IMR-90 (cell line): ENCODE data around the gene PDXK. TPM values are rescaled to one million over a fixed set of nuclear protein-coding genes. Genes with fewer than 3 reads are reported as not detected.

Source experiments
- ATAC-seq: fragments of 200-7000 bp; cut with Tn5 transposase; 2 replicates; pipeline ENCODE4 v1.9.1; 2020; ENCODE audit warnings: low read depth, mild to moderate bottlenecking, moderate library complexity
- BruUV-seq: library from RNA; stranded (reverse); fragments of 400-500 nt; replicated peaks from 2 replicates; lab custom pipeline; 2021; lab: Mats Ljungman, UMichigan
- CTCF ChIA-PET: fragments of 300-600 bp; formaldehyde crosslinking; extraction: SDS; loops from one replicate; lab custom pipeline; 2021; ENCODE audit warnings: antibody characterized with exemption; lab: Yijun Ruan, JAX
- POLR2A ChIA-PET: fragments of 300-600 bp; sonication (Branson Sonifier 250); formaldehyde crosslinking; loops from one replicate; lab custom pipeline; 2022; ENCODE audit warnings: antibody characterized with exemption; ENCODE audit not compliant: unreplicated experiment; lab: Charles Lee
- DNase-seq: peaks from one replicate; pipeline ENCODE4 v3.0.0; 2013
- H2AFZ ChIP-seq: replicated peaks from 2 replicates; pipeline ENCODE3; 2013; ENCODE audit warnings: low read length, mild to moderate bottlenecking; ENCODE audit not compliant: poor library complexity
- H2AK5ac ChIP-seq: 2 replicates; pipeline ENCODE4 v1.6.1; 2013; ENCODE audit warnings: low read depth, low read length, inconsistent platforms
- H2AK9ac ChIP-seq: replicated peaks from 2 replicates; pipeline ENCODE3; 2013; ENCODE audit warnings: mild to moderate bottlenecking, low read depth, low read length, moderate library complexity; ENCODE audit not compliant: poor library complexity
- H2BK120ac ChIP-seq: 2 replicates; pipeline ENCODE4 v1.6.1; 2013; ENCODE audit warnings: low read depth, low read length, inconsistent platforms
- H2BK15ac ChIP-seq: 3 replicates; pipeline ENCODE4 v1.6.1; 2013; ENCODE audit warnings: low read depth, low read length, inconsistent platforms
- H2BK20ac ChIP-seq: 2 replicates; pipeline ENCODE4 v1.6.1; 2013; ENCODE audit warnings: low read depth, mild to moderate bottlenecking, inconsistent platforms, low read length, moderate library complexity
- H2BK5ac ChIP-seq: 2 replicates; pipeline ENCODE4 v1.6.1; 2013; ENCODE audit warnings: mild to moderate bottlenecking, low read depth, low read length, inconsistent platforms; ENCODE audit not compliant: poor library complexity, severe bottlenecking
- H3K14ac ChIP-seq: replicated peaks from 2 replicates; pipeline ENCODE4 v1.6.1; 2013; ENCODE audit warnings: low read depth, low read length, inconsistent platforms
- H3K18ac ChIP-seq: 2 replicates; pipeline ENCODE4 v1.6.1; 2013; ENCODE audit warnings: low read depth, low read length, control low read depth
- H3K23ac ChIP-seq: 2 replicates; pipeline ENCODE4 v1.6.1; 2013; ENCODE audit warnings: low read depth, low read length, inconsistent platforms
- H3K27ac ChIP-seq: 2 replicates; pipeline ENCODE4 v1.5.1; 2013; ENCODE audit warnings: mild to moderate bottlenecking, control low read depth, low read length; ENCODE audit not compliant: insufficient read depth
- H3K27me3 ChIP-seq: 2 replicates; pipeline ENCODE4 v1.6.1; 2013; ENCODE audit warnings: low read length; ENCODE audit not compliant: control insufficient read depth, insufficient read depth
- H3K36me3 ChIP-seq: 2 replicates; pipeline ENCODE4 v1.6.1; 2013; ENCODE audit warnings: low read length, mixed read lengths; ENCODE audit not compliant: control insufficient read depth, insufficient read depth
- H3K4ac ChIP-seq: 2 replicates; pipeline ENCODE4 v1.6.1; 2013; ENCODE audit warnings: low read depth, low read length, inconsistent platforms
- H3K4me1 ChIP-seq: 2 replicates; pipeline ENCODE4 v1.6.1; 2013; ENCODE audit warnings: low read length, mixed read lengths; ENCODE audit not compliant: control insufficient read depth, insufficient read depth
- H3K4me2 ChIP-seq: 2 replicates; pipeline ENCODE4 v1.6.1; 2013; ENCODE audit warnings: low read depth, mild to moderate bottlenecking, control low read depth, low read length, moderate library complexity
- H3K4me3 ChIP-seq: 2 replicates; pipeline ENCODE4 v1.5.1; 2013; ENCODE audit warnings: low read depth, mild to moderate bottlenecking, control low read depth, low read length, moderate library complexity; ENCODE audit not compliant: insufficient read depth
- H3K56ac ChIP-seq: 2 replicates; pipeline ENCODE4 v1.6.1; 2013; ENCODE audit warnings: low read length, inconsistent platforms; ENCODE audit not compliant: insufficient read depth; ENCODE audit errors: extremely low read depth
- H3K79me1 ChIP-seq, 2 experiments: 2 replicates each; pipeline ENCODE4 v1.6.1; 2013; ENCODE audit warnings: low read length in 2 of 2, inconsistent platforms in 1 of 2, low read depth in 1 of 2
- H3K9ac ChIP-seq: 2 replicates; pipeline ENCODE4 v1.6.1; 2013; ENCODE audit warnings: low read depth, low read length, control low read depth
- H3K9me1 ChIP-seq: 2 replicates; pipeline ENCODE4 v1.6.1; 2013; ENCODE audit warnings: low read length, inconsistent platforms; ENCODE audit not compliant: insufficient read depth
- H3K9me3 ChIP-seq: 2 replicates; pipeline ENCODE4 v1.6.1; 2013; ENCODE audit warnings: low read length; ENCODE audit not compliant: control insufficient read depth, insufficient read depth
- H4K20me1 ChIP-seq: 2 replicates; pipeline ENCODE4 v1.6.1; 2013; ENCODE audit warnings: low read length, inconsistent platforms; ENCODE audit not compliant: insufficient read depth
- H4K5ac ChIP-seq: 2 replicates; pipeline ENCODE4 v1.6.1; 2013; ENCODE audit warnings: mild to moderate bottlenecking, low read depth, low read length, control low read depth
- H4K8ac ChIP-seq, 2 experiments: 2 replicates each; pipeline ENCODE4 v1.6.1; 2013; ENCODE audit warnings: low read depth in 2 of 2, low read length in 2 of 2, control low read depth in 1 of 2, inconsistent platforms in 1 of 2
- H4K91ac ChIP-seq: 2 replicates; pipeline ENCODE4 v1.6.1; 2013; ENCODE audit warnings: low read depth, low read length, inconsistent platforms; ENCODE audit not compliant: insufficient read depth
- BHLHE40 ChIP-seq: fragments of 150-350 bp; IDR thresholded peaks from 2 replicates; pipeline ENCODE4 v1.6.1; 2016; ENCODE audit warnings: mild to moderate bottlenecking, low read depth, low read length
- CEBPB ChIP-seq: IDR thresholded peaks from 2 replicates; pipeline ENCODE4 v1.6.1; 2012; ENCODE audit warnings: low read depth, low read length, improper control_type of control experiment
- CHD1 ChIP-seq: IDR thresholded peaks from 2 replicates; pipeline ENCODE4 v1.6.1; 2012; ENCODE audit warnings: low read depth, low read length, improper control_type of control experiment
- FOS ChIP-seq: fragments of 150-350 bp; IDR thresholded peaks from 2 replicates; pipeline ENCODE4 v1.6.1; 2016; ENCODE audit warnings: low read depth, low read length
- MAFK ChIP-seq: IDR thresholded peaks from 2 replicates; pipeline ENCODE4 v1.6.1; 2012; ENCODE audit warnings: low read depth, low read length, improper control_type of control experiment
- MAZ ChIP-seq: IDR thresholded peaks from 2 replicates; pipeline ENCODE4 v1.6.1; 2012; ENCODE audit warnings: low read depth, mild to moderate bottlenecking, low read length, improper control_type of control experiment, moderate library complexity, borderline replicate concordance
- MXI1 ChIP-seq: IDR thresholded peaks from 2 replicates; pipeline ENCODE4 v1.6.1; 2012; ENCODE audit warnings: low read depth, mild to moderate bottlenecking, low read length, moderate library complexity, borderline replicate concordance
- NFE2L2 ChIP-seq: fragments of 150-350 bp; IDR thresholded peaks from 2 replicates; pipeline ENCODE4 v1.6.1; 2016; ENCODE audit warnings: low read depth, mild to moderate bottlenecking, low read length
- POLR2A ChIP-seq: IDR thresholded peaks from 2 replicates; pipeline ENCODE4 v1.6.1; 2012; ENCODE audit warnings: mild to moderate bottlenecking, low read depth, low read length
- RAD21 ChIP-seq: IDR thresholded peaks from 2 replicates; pipeline ENCODE4 v1.6.1; 2012; ENCODE audit warnings: low read length, improper control_type of control experiment
- RCOR1 ChIP-seq: IDR thresholded peaks from 2 replicates; pipeline ENCODE4 v1.6.1; 2012; ENCODE audit warnings: mild to moderate bottlenecking, low read length, improper control_type of control experiment; ENCODE audit not compliant: insufficient replicate concordance
- RFX5 ChIP-seq: IDR thresholded peaks from 2 replicates; pipeline ENCODE4 v1.8.0; 2012; ENCODE audit warnings: low read depth, mild to moderate bottlenecking, low read length, moderate library complexity
- SMC3 ChIP-seq: fragments of 150-350 bp; IDR thresholded peaks from 2 replicates; pipeline ENCODE4 v1.6.1; 2016; ENCODE audit warnings: low read depth, mild to moderate bottlenecking, antibody characterized with exemption, low read length, moderate library complexity
- WGBS, 2 experiments: methylation state at CpG; one replicate each; pipeline versions ENCODE4 v1.1.5 to v1.1.7; 2013; ENCODE audit warnings: missing lambda C conversion rate in 2 of 2; ENCODE audit not compliant: insufficient read length in 1 of 2; ENCODE audit errors: extremely low coverage in 2 of 2; 5-methylcytosine and 5-hydroxymethylcytosine counted together
- dilution Hi-C: fragments of 300-500 bp; cut with HindIII; formaldehyde crosslinking; loops from one replicate; pipeline ENCODE4 v1.14.3; 2018; ENCODE audit warnings: low sequenced_read_pairs; ENCODE audit not compliant: unreplicated experiment
- in situ Hi-C: fragments of 300-500 bp; cut with MboI; formaldehyde crosslinking; loops from 3 replicates; pipeline ENCODE4 v1.14.3; 2019; ENCODE audit warnings: low sequenced_read_pairs, inconsistent platforms, mixed read lengths
- intact Hi-C: fragments of 100-400 bp; cut with micrococcal nuclease; formaldehyde crosslinking; loops from 2 replicates; pipeline ENCODE4 v1.10.0; 2022
- polyA plus RNA-seq, 3 experiments: library from polyadenylated mRNA; depleted of rRNA; stranded (reverse); fragments of >200 nt; gene quantifications; 2 replicates each; pipeline ENCODE4 v1.2.3, GENCODE V29; 2012; ENCODE audit warnings: low replicate concordance in 1 of 3
- total RNA-seq: library from RNA; depleted of rRNA; stranded (reverse); fragments of >200 nt; gene quantifications from 2 replicates; pipeline ENCODE4 v1.2.3, GENCODE V29; 2012
- TF ChIP-seq, protein P1 (sequence below): conservative IDR thresholded peaks from 2 replicates; pipeline ENCODE4 v1.5.1; 2012; ENCODE audit warnings: mild to moderate bottlenecking, low read depth, low read length, improper control_type of control experiment
- TF ChIP-seq, protein P2 (sequence below): fragments of 150-350 bp; IDR thresholded peaks from 2 replicates; pipeline ENCODE4 v1.6.1; 2017; ENCODE audit warnings: mild to moderate bottlenecking, antibody characterized with exemption, low read length, low read depth
- TF ChIP-seq, protein P3 (sequence below): fragments of 150-350 bp; IDR thresholded peaks from 2 replicates; pipeline ENCODE4 v1.6.1; 2016; ENCODE audit warnings: low read depth, mild to moderate bottlenecking, low read length, moderate library complexity, borderline replicate concordance

The PDXK gene
- total and polyA plus RNA-seq, 2 of the 4 experiments (the other 2 are of a cell fraction): 155 to 312 TPM

DNA sequence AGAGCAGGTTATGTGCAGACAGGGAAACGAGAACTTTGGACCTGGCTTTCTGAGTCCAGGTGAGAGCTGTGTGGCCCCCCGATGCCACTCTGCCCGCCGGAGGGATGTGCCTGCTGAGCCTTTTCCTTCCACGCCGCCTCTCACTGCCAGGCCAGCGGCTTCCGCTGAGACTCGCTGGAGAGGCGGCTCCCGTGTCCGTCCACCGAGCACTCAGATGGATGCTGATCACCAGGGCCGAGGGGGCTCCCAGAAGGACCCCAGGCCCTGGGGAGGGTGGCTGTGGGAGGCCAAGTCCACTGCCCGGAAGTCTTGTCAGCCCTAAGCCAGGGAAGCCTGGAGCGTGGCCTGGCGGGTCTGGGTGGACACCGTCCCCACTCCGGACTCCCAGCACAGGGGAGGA lies 40.7 kb downstream of the PDXK start:
- Histone ChIP-seq H2AK5ac (no peak overlapping the region), H3K27ac (no peak overlapping the region), H4K5ac (no peak overlapping the region), H3K23ac (no peak overlapping the region), H3K18ac (no peak overlapping the region), H3K9ac (no peak overlapping the region), H2BK15ac (no peak overlapping the region), H4K8ac (no peak overlapping the region), H3K9me3 (peaks cover 3% of the 10 kb centered on the region; the same call in 1 of the 2 replicates), H3K4me2 (no peak overlapping the region), H4K20me1 (0 out of 2 replicates have a peak, but pooled peaks cover 4% of the 10 kb centered on the region), H2BK120ac (no peak overlapping the region), H2AFZ (peak overlapping the region; percentile 42), H3K36me3 (peaks cover 68% of the 10 kb centered on the region), H4K91ac (no peak overlapping the region), H3K9me1 (no peaks in the 10 kb centered on the region), H3K56ac (no peak overlapping the region), H2BK20ac (no peak overlapping the region), H2AK9ac (peak overlapping the region; percentile 40), H3K4me3 (no peak overlapping the region), H3K27me3 (no peaks in the 10 kb centered on the region), H3K4ac (no peak overlapping the region), H3K14ac (no peak overlapping the region), H3K79me1 (peaks cover 5 to 6% of the 10 kb centered on the region in 2 experiments; a peak in 2 of 4 replicates), H2BK5ac (no peak overlapping the region), H3K4me1 (peaks cover 6% of the 10 kb centered on the region; the same call in 1 of the 2 replicates)
- POLR2A ChIA-PET: no interaction called here
- no TSS peak for BruUV-seq
- ATAC-seq: no peak
- DNase-seq: no peak
- CTCF ChIA-PET: no interaction called here
- dilution Hi-C loops (no loop called here), intact Hi-C loops (no loop called here), in situ Hi-C loops (no loop called here)
- no peak for TF ChIP-seq MAZ
- TF ChIP-seq FOS: no peak
- TF ChIP-seq, protein P1, sequence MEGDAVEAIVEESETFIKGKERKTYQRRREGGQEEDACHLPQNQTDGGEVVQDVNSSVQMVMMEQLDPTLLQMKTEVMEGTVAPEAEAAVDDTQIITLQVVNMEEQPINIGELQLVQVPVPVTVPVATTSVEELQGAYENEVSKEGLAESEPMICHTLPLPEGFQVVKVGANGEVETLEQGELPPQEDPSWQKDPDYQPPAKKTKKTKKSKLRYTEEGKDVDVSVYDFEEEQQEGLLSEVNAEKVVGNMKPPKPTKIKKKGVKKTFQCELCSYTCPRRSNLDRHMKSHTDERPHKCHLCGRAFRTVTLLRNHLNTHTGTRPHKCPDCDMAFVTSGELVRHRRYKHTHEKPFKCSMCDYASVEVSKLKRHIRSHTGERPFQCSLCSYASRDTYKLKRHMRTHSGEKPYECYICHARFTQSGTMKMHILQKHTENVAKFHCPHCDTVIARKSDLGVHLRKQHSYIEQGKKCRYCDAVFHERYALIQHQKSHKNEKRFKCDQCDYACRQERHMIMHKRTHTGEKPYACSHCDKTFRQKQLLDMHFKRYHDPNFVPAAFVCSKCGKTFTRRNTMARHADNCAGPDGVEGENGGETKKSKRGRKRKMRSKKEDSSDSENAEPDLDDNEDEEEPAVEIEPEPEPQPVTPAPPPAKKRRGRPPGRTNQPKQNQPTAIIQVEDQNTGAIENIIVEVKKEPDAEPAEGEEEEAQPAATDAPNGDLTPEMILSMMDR: no peak
- TF ChIP-seq, protein P2, sequence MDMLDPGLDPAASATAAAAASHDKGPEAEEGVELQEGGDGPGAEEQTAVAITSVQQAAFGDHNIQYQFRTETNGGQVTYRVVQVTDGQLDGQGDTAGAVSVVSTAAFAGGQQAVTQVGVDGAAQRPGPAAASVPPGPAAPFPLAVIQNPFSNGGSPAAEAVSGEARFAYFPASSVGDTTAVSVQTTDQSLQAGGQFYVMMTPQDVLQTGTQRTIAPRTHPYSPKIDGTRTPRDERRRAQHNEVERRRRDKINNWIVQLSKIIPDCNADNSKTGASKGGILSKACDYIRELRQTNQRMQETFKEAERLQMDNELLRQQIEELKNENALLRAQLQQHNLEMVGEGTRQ: no peak
- TF ChIP-seq MXI1: no peak
- TF ChIP-seq RFX5: no peak
- TF ChIP-seq RCOR1: no peak
- TF ChIP-seq CHD1: no peak
- TF ChIP-seq, protein P3, sequence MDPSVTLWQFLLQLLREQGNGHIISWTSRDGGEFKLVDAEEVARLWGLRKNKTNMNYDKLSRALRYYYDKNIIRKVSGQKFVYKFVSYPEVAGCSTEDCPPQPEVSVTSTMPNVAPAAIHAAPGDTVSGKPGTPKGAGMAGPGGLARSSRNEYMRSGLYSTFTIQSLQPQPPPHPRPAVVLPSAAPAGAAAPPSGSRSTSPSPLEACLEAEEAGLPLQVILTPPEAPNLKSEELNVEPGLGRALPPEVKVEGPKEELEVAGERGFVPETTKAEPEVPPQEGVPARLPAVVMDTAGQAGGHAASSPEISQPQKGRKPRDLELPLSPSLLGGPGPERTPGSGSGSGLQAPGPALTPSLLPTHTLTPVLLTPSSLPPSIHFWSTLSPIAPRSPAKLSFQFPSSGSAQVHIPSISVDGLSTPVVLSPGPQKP: no peak
- no peak for TF ChIP-seq RAD21
- no peak for TF ChIP-seq POLR2A
- no peak for TF ChIP-seq SMC3
- TF ChIP-seq CEBPB: no peak
- no peak for TF ChIP-seq NFE2L2
- TF ChIP-seq BHLHE40: no peak
- no peak for TF ChIP-seq MAFK
- 97% methylated on average over 10 of the region's 19 CpGs; no CpG with 5 or more reads in 1 of the 2 experiments for WGBS, 2 experiments
